Right forelimb (tissue), 1 donor: Measurements from ENCODE around the gene NAV2.

ENCODE experiments used
- DNase-seq: peaks from one replicate; pipeline ENCODE4 v3.0.0-alpha.2; 2018

NAV2 gene

DNA sequence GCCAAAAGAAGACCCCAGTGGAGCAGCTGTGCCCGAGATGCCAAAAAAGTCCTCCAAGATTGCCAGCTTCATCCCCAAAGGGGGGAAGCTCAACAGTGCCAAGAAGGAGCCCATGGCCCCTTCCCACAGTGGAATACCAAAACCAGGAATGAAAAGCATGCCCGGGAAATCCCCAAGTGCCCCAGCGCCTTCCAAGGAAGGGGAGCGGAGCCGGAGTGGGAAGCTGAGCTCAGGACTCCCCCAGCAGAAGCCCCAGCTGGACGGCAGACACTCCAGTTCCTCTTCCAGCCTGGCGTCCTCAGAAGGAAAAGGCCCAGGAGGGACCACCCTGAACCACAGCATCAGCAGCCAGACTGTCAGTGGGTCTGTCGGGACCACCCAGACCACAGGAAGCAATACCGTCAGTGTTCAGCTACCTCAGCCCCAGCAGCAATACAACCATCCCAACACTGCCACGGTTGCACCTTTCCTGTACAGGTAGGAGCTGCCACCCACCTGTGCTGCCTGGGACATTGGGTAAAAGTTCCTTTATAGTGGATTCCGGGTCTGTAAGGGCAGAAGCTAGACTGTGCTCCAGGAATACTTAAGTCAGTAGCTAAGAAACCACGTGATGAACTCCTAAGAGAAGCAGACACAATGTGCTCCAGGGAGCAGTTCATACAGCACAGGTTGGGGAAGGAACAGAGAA lies 221.3 kb downstream of the NAV2 start:
- DNase-seq: no peak

DNA sequence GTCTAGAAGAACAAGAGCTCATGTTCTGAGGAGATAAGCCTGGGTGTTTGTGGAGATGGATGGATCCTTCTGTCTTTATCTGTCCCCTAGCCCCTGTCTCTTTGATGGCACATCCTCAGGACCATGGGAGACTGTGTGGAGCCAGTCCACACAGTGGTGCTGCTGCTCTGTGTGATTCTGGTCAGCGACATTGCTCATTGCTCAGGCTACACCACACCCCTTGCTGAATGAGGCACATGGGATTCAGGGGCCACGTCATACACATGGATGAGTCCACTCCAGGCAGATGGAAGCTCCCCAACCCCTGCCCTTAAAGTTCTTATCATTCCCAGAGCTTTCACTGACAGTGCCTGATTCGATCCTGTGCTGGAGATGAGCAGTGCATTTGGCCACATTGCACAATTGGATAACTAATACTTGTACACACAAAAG lies 222.2 kb downstream of the NAV2 start:
- no peak for DNase-seq

DNA sequence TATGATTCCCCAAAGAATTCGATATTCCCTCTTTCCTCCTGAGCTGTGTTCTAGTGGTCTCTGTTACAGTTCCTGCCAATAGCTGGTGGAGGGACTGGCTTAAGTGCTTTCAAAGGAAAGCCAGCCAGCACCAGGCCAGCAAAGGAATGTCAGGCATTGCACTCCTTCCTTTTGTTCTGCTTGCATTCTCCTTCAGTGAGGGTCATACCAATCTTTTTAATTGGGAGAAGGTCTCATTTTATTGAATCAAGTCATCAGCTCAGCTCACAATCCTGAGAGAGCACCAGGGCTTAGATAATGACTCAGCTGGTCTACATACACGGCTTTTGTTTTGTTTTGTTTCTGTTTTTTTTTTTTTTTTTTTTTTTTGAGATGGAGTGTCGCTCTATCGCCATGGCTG lies 222.9 kb downstream of the NAV2 start:
- DNase-seq: no peak

DNA sequence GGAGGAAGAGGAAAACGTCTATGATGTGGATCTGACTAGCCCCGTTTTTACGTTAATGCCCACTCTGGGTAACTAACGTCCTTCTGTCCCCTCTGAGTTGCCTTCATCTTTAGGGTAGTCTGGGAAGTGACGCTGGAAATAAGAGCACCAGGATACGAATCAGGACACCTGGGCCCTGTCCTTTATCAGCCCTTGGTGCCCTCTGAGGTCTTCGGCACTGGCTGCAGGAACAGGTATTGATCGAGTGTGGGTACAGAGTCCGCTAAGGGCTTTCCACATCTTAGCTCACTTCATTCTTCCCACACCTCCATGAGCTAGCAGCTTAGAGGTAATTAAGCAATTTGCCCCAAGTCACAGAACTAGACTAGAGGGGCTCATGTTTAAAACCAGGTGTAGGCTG lies 223.8 kb downstream of the NAV2 start:
- DNase-seq: no peak

DNA sequence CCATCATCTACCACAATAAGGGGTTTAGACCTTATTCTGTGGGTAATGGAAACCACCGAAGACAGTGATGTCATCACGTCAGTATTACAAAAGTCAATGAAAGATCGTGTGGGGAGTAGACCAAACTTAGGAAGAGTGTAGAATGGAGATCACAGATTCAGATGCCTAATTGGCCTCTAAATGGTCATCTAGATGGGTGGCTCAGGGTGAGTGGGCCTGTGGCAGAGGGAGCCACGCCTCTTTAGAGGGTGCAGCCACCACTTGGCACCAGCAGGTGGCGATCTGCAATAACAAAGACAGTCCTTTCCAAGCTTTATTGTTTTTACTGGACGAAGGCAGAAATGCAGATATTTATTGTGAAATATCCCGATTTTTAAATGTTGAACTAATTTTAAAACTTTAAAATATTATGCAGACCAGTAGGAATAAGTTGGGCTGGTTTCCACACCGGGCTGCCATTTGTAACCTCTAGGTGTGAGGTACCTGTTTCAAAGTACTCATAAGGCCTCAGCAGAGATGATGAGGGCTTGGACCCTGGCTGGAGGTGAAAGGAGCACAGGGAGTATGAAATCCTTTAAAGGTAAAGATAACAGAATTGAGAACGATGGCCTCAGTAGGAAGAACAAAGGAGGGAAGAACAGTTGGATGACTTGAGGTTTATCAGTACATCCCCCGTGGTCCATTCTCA lies 225.7 kb downstream of the NAV2 start:
- no peak for DNase-seq

DNA sequence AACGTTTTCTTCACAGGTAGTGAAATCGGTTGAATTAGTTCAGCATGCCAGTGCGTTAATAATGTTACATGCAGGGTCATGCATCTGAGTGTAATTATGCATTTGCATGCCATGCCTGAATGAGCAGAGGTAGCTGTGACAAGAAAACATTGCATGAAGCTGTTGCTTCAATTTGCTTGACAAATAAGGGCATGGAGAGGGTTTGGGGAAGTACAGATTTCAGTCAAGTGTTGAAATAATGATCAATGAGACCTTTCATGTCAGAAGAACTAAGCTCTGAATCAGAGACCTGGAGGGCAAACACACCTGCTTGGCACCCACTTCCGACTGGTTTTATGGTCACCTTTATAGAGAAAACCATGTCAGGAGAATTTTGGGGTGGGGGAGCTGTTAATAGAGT lies 226.2 kb downstream of the NAV2 start:
- DNase-seq: no peak

DNA sequence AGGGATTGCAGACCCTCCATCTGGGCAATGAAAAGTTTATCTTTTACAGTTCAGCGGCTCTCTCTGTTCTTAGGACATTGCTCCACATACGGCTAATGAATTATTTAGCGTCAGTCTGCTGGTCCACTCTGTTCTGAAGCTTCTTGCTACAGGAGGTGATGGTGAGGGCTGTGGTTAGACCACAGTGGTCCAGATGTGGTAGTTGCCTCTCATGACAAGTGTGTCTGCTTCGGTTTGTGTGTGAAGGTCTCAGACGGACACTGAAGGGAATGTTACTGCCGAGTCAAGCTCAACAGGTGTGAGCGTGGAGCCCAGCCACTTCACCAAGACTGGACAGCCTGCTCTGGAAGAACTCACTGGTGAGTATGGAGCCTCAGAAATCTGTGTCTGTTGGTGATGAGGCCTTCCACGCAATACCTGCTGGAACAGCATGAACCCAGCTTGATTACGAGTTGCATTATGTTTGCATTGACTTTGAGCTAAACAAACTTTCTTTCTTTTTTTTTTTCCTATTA lies 226.8 kb downstream of the NAV2 start:
- DNase-seq: no peak

DNA sequence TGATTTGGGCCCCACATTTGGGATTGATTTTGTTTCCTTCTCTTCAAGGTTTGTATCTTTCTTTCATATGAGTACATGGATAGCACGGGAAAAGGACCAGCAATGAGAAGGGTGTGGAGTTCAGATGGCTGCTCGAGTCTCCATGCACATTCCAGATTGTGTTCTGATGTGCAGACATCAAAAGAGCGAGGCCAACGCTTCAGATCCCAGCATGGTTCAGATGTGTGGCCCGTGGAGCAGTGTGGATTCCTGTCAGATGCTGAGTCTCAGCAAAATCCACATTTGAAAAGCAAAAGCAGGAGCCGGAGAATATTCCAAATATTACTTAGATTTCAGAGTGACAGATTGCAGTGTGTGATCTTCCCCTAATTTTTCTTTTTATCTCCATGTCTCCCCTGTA lies 228.2 kb downstream of the NAV2 start:
- no peak for DNase-seq

DNA sequence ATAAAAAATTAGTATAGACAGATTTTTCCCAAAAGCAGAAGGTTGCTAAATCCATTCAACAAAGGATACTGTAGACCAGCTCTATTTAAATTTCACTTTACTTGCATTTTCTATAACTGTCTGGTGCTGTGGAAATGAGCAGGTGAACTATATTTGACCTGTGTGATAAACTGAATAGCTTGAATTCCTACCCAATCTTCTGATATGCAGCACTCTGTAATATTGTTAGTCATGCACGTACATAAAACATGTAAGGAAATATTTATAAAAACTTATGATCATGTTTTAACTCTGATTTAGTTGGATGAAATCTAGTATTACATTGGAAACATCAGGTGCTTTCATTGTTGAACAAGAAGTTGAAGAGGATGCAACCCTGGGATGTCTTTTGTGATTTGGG lies 234.0 kb downstream of the NAV2 start:
- no peak for DNase-seq

DNA sequence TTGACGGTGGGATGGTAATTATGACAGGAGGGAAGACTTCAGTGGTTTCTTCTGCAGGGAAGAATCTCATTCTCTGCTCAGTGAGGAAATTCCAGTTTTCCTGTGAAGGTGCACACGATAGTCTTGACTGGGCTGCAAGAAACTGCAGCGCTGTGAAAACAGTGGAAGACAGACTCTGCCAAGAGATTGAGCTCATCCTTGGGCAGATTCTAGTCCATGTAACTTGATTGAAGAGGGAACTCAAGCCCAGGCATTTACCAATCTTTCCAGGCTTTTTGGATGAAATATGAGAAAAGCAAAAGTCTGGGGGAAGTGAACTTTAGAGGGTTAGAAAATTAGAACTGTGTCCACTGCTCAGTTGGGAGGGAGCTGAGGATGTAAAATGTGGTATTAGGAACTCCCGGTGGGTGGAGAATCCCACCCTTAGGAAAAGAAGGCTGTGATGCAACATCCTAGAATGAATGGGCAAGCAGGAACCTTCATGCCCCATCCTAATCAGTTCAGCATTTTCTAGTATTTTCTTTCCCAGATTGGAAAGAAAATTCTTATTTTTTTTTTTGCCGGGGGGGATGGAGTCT lies 235.0 kb downstream of the NAV2 start:
- DNase-seq: no peak

DNA sequence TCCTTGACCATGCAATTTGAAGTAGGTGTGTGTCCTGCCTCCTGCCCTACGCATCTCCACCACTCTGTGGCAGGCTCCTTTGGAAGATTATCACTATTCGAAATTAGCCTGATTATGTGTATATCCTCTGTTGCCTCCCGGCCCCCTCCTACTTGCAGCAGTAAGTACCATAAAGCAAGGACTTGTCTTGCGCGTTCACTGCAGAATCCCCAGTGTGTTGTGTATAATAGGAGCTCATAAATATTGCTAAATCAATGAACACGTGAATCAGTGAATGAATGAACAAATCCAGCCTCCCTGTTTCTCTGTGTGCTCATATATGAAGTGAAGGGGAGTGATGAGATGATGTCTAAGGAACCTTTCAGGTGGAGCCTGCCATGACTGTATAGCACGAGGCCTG lies 237.0 kb downstream of the NAV2 start:
- DNase-seq: no peak

DNA sequence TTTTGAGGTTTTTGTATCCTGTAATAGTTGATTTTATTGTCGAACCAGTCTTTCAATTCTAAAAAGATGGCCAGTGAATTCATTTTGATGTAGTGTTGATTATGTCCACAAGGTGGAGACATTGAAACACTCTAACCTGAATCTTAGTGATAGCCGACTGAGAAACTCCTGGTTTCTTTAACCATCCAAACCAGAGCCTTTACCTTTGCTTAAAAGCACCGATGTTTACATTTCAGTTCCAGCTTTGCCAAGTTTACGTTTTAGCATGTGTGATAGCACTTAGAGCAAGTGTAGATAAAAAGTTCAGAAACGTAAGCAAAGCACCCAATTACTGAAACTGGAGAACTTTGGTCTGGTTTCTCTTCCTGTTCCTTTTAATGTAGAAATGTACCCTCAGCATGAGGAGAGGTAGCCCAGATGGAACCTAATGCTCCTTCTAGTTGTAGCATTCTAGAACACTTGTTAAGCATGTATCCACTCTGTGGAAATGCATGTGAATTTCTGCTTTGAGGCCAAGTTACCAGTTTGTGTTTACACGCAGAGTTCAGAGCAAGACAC lies 239.0 kb downstream of the NAV2 start:
- DNase-seq: no peak

DNA sequence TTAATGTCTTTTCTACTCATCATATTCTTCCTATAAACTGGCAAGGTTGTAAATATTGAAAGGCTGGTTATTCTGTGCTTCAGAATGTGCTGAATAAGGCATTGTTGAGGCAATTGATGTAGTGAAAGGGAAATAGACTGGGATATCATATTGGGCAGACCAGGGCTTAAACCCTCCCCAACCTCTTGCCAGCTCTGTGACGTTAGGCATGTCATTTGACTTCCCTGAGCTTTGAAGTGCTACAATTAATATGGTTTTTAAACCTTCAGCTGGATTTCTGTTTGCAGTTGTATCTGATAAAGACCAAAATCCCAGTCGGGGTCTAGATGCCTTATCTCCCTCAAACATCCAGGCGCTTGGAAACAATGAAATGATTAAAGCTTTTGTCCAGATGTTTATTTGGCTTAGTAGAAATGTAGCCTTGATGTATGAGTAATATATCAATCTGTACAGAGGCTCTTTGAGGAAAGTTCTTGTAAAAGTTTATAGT lies 239.5 kb downstream of the NAV2 start:
- no peak for DNase-seq

DNA sequence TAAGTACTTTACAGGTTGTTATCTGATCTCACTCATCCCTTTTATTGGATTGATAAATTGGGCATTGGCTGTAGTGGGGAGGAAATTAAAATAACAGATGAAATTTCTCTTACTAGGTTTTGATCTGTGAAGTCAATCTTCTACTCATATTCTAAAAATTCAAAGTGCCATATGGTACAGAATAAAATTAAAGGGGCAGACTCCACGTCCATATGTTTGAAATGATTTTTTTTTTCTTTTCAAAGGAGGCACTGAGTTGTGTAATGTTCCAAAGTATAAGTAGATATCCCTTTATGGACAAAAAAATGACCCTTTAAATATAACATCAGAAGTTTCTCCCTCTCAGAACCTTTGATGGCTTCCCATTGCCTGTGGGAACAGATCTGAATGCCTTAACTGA lies 240.3 kb downstream of the NAV2 start:
- DNase-seq: no peak

DNA sequence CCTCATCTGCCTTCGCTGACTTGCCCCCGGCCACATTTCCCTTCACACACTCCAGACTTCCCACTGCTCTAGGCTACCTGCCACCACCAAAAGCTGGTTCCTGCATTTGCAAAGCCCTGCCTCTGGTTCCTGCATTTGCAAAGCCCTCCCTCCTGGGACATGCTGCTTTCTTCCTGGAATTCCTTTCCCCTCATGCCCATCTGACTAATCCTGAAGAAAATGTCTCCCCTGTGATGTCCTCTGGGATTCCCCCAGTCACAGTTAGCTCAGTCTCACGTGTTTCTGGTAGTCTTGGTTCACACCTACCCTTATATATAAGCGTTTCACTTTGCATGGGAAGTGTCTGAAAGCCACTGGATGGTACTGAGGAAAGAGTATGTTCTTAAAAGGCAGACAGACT lies 240.7 kb downstream of the NAV2 start:
- DNase-seq: no peak

DNA sequence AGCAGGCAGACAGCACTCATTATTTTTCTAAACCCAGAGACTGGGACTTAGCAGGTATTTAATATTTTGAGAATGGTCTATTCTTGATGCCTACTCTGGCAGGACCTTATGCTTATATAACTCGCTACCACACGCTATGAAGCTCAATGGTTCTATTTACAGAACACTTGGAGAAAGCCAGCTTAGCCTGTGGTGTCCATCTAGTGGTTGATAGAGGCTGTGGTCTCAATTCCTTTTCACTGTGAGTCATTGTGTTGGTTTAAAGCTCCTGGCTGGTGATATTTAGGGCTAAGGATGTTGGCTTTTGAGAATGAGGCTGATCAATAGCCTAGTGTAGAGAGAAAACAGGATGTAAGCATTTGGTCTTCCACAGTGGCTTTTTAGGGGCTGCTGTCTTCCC lies 241.3 kb downstream of the NAV2 start:
- no peak for DNase-seq

DNA sequence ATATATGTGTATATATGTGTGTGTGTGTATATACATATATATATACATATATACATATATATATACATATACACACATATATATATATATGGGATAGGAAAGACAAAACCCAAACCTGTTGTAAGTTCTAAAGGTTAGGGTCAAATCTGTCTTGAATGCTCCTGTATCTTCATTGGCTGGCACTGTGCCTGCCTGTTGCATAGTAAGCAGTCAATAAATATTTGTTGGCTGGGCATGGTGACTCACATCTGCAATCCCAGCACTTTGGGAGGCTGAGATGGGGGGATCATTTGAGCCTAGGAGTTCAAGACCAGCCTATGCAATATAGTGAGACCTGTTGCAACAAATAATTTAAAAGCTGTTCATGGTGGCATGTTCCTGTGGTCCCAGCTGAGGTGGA lies 242.3 kb downstream of the NAV2 start:
- no peak for DNase-seq

DNA sequence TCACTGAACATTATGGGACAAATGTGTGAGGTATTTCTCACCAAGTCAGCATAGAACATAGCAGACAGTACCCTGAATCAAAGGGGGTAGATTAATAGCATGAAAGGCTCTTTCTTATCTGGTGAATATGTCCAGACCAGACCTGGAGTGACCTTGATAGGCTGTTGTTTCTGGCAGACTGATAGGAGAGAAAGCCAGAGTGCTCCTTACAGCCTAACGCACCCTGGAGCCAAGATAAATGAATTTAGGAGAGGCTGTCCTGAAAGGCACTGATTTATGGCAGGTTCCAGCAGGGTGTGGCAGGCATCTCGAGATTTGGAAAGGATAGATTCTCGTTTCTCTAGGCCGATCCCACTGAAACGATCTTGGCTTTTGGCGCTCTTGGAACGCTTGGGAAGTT lies 243.0 kb downstream of the NAV2 start:
- no peak for DNase-seq

DNA sequence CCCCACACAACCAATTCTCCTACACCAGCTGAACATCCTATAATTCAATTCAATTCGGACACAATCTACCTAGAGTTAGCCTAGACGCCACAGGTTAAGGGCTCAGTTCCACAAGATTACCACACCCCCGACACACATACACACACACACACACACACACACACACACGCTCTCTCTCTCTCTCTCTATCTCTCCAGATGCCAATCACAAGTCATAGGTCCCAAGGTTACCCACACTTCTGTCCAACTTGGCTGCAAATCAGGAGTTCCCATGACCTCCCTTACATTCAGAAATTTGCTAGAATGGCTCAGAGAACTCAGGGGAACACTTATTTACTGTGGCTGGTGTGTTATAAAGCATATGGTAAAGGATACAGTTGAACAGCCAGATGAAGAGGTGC lies 243.6 kb downstream of the NAV2 start:
- DNase-seq: no peak

DNA sequence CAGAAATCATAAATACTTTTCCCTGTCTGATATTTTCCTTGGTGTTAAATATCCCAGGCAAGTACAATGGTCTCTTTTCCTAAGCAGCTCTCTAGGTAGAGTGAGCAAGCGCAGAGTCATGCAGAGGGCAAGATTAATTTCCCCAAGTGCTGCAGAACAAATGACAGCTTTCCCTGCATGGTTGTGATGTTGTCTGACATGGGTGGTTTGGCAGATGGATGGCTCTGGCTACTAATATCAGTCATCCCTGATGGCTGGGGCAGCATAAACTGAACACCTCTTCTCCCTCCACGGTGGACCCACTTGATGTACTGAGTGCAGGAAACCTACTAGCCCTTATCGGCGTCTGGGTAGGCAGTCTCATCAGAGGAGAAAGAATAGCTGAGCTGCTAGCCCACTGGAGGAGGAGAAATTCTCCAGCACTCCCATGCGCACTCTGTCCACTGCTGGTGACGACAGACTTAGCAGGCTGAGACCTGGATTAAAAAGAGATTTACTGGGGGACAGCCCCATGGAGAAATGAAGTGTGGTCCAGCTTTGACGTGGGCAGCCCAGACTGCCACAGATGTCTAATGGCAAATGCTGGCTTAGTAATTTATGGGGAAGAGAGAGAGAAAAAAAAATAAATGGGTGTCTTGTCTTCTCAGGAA lies 244.8 kb downstream of the NAV2 start:
- DNase-seq: no peak

DNA sequence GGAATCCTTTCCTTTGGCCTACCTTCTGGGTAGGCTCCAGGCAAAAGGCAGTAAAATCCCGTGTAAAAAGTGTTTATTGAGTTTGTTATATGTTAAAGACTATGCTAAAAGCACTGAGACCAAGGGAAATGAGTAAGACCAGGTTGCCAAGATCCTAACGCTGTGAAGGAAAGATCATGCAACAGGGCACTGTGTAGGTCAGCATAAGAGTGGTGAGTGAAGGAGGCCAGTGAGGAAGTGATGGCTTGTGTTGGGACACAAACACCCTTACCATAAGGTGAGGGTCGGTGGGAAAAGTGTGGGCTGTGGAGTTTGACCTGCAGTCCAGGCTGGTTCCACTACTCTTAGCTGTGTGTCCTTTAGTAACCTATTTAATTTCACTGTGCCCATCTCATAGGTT lies 245.6 kb downstream of the NAV2 start:
- no peak for DNase-seq

DNA sequence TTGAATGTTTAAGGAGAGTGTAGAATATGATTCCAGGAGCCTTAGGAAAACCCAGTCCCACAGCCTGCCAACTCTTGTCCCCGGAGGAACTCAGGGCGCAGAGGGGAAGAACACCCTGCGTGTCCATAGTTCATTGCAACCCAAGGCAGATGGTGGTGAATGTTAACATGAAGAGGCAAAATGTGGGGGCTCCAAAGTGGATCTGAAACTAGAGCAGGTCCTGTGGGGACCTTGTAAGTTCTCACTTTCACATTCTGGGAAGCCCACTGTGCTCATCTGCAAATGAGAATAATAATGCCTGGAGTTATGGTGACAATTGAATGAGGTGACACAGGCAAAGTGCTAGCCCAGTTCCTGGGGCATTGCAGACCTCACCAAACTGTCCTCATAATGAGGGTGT lies 246.6 kb downstream of the NAV2 start:
- no peak for DNase-seq

DNA sequence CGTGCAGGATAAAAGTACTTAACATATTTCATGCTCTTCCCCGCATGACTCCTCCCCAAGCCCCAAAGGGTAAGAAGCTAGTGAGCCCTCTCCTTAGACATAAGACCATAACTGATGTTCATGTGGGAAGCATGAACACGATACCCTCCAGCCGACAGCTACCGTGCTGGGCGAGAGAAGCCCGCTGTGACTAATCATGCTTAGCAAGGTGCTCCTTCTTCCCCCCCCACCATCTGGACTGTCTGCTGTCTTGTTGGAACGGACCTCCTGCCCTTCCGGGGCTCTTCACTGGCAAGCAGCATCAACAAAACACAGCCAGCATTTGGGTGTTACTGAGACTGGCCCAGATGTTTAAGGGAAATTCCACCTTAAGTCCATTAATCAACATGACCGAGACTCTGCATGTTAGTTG lies 247.0 kb downstream of the NAV2 start:
- no peak for DNase-seq
